Stimulated activated naive B cell treated with anti-CD40 and anti-IgM and Interleukin-4, amounts not matched to agents 10 μg/mL and 1 μg/mL and 100 μg/mL, for 72 hours (primary cell): Measurements from ENCODE around the gene THSD7A.

Experiments used
- ATAC-seq, 2 donors: fragments of 150-1000 bp; cut with Tn5 transposase; replicated peaks; 2 replicates each; pipeline ENCODE4 v1.10.0; 2021; ENCODE audit warnings: moderate library complexity in 1 of 2
- DNase-seq: peaks from one replicate; pipeline ENCODE4 v3.0.0; 2021
- H3K27ac Mint-ChIP-seq: one replicate; pipeline ENCODE4 v1.8.0; 2022; ENCODE audit warnings: mild to moderate bottlenecking, mixed read lengths
- H3K27me3 Mint-ChIP-seq, 2 donors: one replicate each; pipeline ENCODE4 v1.8.0; 2022; ENCODE audit warnings: mixed read lengths in 2 of 2
- H3K36me3 Mint-ChIP-seq, 2 donors: one replicate each; pipeline ENCODE4 v1.8.0; 2022; ENCODE audit warnings: mixed read lengths in 2 of 2, mild to moderate bottlenecking in 1 of 2
- H3K4me1 Mint-ChIP-seq, 2 donors: one replicate each; pipeline ENCODE4 v1.8.0; 2022; ENCODE audit warnings: mixed read lengths in 2 of 2, mild to moderate bottlenecking in 1 of 2
- H3K4me3 Mint-ChIP-seq, 2 donors: one replicate each; pipeline ENCODE4 v1.8.0; 2022; ENCODE audit warnings: mild to moderate bottlenecking in 2 of 2, mixed read lengths in 2 of 2, moderate library complexity in 1 of 2
- H3K9me3 Mint-ChIP-seq, 2 donors: one replicate each; pipeline ENCODE4 v1.8.0; 2022; ENCODE audit warnings: mixed read lengths in 2 of 2, mild to moderate bottlenecking in 1 of 2

Gene THSD7A

DNA sequence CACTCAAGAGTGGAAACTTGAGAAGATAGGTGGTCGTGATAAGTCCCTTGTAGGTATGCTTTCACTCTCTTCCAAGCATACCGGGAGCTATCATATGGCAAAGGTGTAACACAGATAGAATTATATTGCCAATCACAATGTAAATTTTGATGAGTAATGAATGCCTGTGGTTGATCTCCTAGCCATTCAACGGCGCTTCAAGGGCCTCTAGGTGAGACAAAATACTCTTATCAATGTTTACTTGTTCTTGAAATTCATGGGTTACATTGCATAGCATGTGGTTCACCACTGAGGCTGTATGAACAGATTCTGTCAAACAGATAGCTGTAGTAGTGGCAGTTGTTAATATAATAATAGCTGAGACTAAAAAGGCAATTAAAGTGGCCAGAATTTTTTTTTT lies 82.4 kb downstream of the THSD7A start:
- H3K27ac Mint-ChIP-seq: no peak overlapping the region
- H3K4me1 Mint-ChIP-seq: no peaks in the 10 kb centered on the region
- H3K36me3 Mint-ChIP-seq: no peaks in the 10 kb centered on the region
- H3K27me3 Mint-ChIP-seq: no peaks in the 10 kb centered on the region
- ATAC-seq (no peak), DNase-seq (no peak)
- H3K4me3 Mint-ChIP-seq: no peak overlapping the region
- H3K9me3 Mint-ChIP-seq: no peaks in the 10 kb centered on the region

DNA sequence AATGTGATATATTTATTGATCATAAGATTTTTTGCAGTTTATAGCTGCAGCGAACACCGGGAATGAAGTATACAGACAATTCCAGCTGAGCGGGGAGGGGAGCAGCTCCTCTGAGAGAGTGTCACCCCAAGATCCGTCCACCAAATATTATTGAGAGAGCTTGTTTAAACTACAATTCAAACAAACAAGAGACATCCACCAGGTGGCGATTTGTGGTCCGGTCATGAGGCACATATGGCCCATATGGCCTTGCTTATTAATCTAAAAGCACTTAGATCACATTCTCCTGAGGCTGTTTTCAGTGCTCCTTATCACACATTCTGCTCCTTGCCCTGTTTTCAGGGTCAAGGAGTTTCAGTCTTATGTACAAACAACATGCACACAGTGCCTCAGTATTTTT lies 83.1 kb downstream of the THSD7A start:
- Mint-ChIP-seq H3K4me1 (no peaks in the 10 kb centered on the region), H3K27me3 (no peaks in the 10 kb centered on the region), H3K36me3 (no peaks in the 10 kb centered on the region), H3K4me3 (no peak overlapping the region), H3K9me3 (no peaks in the 10 kb centered on the region), H3K27ac (no peak overlapping the region)
- DNase-seq (no peak), ATAC-seq (no peak)

DNA sequence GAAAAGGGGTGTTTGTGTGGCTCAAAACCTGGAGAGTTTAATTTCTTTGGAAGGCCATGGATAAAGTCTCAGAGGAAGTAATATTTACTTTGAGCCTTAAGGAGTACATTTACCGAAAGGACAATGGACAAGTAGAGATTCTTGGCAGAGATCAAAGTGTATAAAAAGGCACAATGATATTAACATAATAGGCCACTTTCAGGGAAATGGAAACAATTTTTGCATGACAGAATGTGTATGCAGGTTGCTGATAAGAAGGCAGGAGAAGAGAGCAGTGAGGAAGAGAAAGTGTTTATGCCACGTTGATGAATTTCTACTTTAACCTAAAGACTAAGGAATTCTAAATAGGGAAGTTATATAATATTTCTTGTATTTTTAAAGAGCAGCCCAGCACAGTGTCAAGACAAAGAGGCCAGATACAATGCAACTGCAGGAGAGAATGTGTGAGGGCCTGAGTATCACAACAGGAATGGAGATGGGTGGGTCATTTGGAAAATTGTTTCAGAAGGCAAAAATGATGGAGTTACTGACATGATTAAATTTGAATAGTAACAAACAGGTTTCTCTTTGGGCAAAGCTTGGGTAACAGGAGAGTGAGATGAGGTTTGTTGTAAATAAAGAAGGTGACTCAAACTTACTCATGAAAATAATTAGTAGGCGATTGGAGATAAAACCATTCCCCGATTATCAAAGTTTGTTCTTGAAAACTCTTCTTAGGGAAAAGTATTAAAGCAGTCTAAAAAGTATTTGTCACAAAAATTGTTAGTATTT lies 84.1 kb downstream of the THSD7A start:
- Mint-ChIP-seq H3K9me3 (no peaks in the 10 kb centered on the region), H3K4me1 (no peaks in the 10 kb centered on the region), H3K27me3 (no peaks in the 10 kb centered on the region), H3K4me3 (no peak overlapping the region), H3K36me3 (no peaks in the 10 kb centered on the region), H3K27ac (no peak overlapping the region)
- ATAC-seq (no peak), DNase-seq (no peak)

DNA sequence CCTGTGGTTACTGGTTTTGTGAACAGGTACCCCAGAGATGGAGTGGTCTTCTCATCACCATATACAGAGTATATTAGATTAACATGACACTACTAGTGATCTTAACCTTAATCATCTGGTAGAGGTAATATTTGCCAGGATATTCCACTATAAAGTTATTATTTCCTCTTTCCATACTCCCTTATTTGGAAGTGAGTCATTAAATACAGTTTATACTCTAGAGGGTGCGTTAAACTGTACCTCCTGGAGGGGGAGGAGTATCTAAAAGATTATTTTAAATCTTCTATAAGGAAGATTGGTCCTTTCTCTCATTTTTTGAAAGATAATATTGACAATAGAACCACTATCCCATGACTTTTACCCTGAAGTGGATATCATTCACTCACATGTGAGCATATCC lies 85.4 kb downstream of the THSD7A start:
- H3K4me3 Mint-ChIP-seq: no peak overlapping the region
- H3K27ac Mint-ChIP-seq: no peak overlapping the region
- DNase-seq (no peak), ATAC-seq (no peak)
- no peaks in the 10 kb centered on the region for H3K36me3 Mint-ChIP-seq
- no peaks in the 10 kb centered on the region for H3K9me3 Mint-ChIP-seq
- H3K27me3 Mint-ChIP-seq: no peaks in the 10 kb centered on the region
- no peaks in the 10 kb centered on the region for H3K4me1 Mint-ChIP-seq

DNA sequence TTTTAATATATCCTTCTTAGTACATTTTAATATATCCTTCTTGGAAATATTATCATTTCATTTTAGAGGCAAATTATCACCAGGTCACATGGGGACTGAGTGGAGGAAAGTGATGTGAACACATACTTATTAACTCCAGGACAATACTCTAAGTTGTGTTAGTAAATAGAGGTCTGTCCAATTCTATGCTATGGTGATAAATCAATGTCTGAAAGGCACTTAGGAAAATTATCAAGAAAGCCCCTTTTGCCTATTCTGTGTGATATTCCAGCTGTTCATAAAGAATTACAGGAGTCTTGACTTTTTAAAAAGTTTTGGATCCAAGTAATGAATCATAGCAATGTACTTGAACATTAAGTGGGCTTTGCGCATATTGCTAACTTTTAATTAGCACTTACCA lies 88.5 kb downstream of the THSD7A start:
- Mint-ChIP-seq H3K36me3 (no peaks in the 10 kb centered on the region), H3K4me3 (no peak overlapping the region), H3K27ac (no peak overlapping the region), H3K4me1 (no peaks in the 10 kb centered on the region), H3K27me3 (no peaks in the 10 kb centered on the region), H3K9me3 (no peaks in the 10 kb centered on the region)
- ATAC-seq: no peak
- no peak for DNase-seq

DNA sequence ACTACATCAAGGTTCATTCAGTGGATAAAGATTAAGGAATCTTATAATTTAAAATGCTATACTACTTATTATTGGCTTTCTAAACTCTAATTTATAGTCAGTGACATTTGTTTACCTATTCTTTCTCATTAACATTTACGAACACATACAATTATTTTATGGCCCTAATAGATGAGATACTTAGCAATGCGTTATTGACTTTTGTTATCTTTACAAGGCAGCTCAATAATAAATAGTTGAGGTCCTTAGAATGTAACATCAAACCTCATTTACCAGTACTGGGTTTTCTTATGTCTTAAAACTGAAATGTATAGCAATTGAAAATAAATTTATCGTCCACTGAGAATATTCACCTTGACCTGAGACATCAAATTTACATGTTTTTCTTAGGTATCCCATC lies 89.0 kb downstream of the THSD7A start:
- Mint-ChIP-seq H3K27ac (no peak overlapping the region), H3K36me3 (no peaks in the 10 kb centered on the region), H3K4me1 (no peaks in the 10 kb centered on the region), H3K27me3 (no peaks in the 10 kb centered on the region), H3K9me3 (no peaks in the 10 kb centered on the region), H3K4me3 (no peak overlapping the region)
- no peak for ATAC-seq
- DNase-seq: no peak

DNA sequence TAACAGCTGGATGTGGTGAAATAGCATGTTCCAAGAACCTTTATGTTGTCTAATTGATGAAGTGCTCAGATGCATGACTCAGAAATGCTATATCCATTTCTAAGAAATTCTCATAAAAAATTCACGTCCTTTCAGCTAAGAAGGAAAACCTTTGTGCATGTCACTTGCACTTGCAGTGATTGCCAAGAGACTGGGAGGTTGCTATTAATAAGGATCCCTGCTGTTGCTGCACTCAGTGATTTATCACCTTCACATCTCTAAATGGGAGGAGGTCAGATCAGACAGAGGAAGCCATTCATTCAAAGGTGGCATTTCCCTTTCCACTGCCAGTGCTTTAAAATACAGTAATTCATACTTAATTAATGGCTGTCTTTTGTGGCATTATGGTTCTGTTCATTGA lies 89.5 kb downstream of the THSD7A start:
- Mint-ChIP-seq H3K9me3 (no peaks in the 10 kb centered on the region), H3K27me3 (no peaks in the 10 kb centered on the region), H3K27ac (no peak overlapping the region)

DNA sequence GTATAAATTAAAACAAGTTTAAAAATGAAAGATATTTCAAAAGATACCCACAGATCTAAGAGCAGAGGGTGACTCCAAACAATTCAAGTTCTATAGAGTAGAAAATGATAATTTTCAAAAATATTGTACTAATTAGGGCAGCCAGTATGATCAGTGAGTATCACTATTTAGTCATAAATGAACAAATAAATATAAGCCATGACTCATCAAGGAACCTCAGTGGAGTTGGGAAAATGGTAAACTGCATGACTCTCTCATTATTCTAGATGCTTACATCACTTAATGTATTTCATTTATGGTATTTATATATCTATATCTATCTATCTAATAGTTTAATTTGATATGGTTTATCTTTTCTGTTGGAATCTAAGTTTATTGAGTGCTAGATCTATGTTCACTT lies 94.3 kb downstream of the THSD7A start:
- Mint-ChIP-seq H3K36me3 (no peaks in the 10 kb centered on the region), H3K4me3 (no peak overlapping the region), H3K27ac (no peak overlapping the region), H3K27me3 (no peaks in the 10 kb centered on the region), H3K4me1 (no peaks in the 10 kb centered on the region), H3K9me3 (peaks cover 1 to 5% of the 10 kb centered on the region in 2 donors)
- no peak for ATAC-seq
- no peak for DNase-seq

More for the DNA sequence above, 89.5 kb downstream of the THSD7A start:
- H3K4me1 Mint-ChIP-seq: no peaks in the 10 kb centered on the region
- DNase-seq (no peak), ATAC-seq (no peak)
- H3K4me3 Mint-ChIP-seq: no peak overlapping the region
- no peaks in the 10 kb centered on the region for H3K36me3 Mint-ChIP-seq

DNA sequence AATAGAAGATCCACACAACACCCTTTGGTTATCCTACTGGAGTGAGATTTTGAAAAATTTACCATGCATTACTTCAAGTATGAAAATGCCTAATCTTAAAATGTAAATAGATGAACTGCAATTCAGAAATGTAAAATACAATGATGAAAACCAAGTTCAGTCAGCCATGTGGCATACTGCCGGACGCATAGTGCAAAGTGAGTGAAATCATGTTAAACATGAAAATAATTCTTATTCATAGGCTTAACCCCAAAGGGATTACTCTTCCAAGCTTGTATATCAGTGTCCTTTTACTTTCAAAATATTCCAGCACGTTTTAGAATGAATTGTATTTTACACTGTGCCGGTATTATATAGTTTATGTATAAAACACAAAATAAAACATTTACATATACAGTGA lies 99.8 kb downstream of the THSD7A start:
- H3K27ac Mint-ChIP-seq: no peak overlapping the region
- H3K9me3 Mint-ChIP-seq: peaks cover 1 to 5% of the 10 kb centered on the region in 2 donors
- ATAC-seq (no peak), DNase-seq (no peak)
- no peak overlapping the region for H3K4me3 Mint-ChIP-seq
- H3K36me3 Mint-ChIP-seq: no peaks in the 10 kb centered on the region
- no peaks in the 10 kb centered on the region for H3K4me1 Mint-ChIP-seq
- H3K27me3 Mint-ChIP-seq: no peaks in the 10 kb centered on the region

DNA sequence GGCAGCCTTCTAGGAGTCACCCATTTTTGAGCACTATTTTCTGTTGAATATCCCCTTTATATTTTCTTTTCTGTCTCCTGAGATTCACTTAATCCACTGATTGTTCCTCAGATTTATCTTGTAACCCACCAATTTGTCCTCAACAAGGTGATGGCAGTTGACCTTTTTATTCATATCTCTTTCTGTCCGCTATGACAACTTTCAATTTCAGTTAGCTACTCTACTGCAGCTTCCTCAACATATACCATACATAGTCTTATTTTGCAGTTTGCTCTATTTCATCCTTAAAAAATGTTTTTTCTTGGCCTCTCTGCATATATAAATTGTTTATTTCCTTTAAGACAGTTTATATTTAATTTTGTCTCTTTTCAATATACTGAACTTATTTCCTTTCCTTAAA lies 101.3 kb downstream of the THSD7A start:
- H3K36me3 Mint-ChIP-seq: no peaks in the 10 kb centered on the region
- H3K4me1 Mint-ChIP-seq: no peaks in the 10 kb centered on the region
- H3K27ac Mint-ChIP-seq: no peak overlapping the region
- no peak for DNase-seq
- no peak for ATAC-seq
- H3K27me3 Mint-ChIP-seq: no peaks in the 10 kb centered on the region
- H3K4me3 Mint-ChIP-seq: no peak overlapping the region
- no peaks in the 10 kb centered on the region for H3K9me3 Mint-ChIP-seq

DNA sequence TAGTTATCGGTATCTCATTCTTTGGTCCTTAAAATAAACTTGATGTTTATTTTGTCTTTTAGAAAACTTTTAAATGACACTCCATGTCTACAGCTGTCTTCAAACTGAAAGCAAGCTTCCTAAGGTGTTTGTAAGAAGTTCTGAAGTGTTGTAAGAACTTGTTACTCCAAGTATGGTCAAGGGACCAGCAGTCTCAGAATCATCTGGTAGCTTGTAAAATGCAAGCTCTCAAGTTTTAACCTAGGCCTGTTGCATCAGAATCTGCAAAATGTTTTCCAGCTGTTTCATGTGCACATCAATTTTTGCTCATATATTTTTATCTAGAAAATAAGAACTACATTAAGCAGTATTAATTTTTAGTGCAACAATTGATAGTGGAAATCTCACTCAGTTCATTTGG lies 104.1 kb downstream of the THSD7A start:
- Mint-ChIP-seq H3K4me3 (no peak overlapping the region), H3K36me3 (no peaks in the 10 kb centered on the region), H3K4me1 (no peaks in the 10 kb centered on the region), H3K27ac (no peak overlapping the region), H3K27me3 (no peaks in the 10 kb centered on the region), H3K9me3 (no peaks in the 10 kb centered on the region)
- DNase-seq (no peak), ATAC-seq (no peak)

DNA sequence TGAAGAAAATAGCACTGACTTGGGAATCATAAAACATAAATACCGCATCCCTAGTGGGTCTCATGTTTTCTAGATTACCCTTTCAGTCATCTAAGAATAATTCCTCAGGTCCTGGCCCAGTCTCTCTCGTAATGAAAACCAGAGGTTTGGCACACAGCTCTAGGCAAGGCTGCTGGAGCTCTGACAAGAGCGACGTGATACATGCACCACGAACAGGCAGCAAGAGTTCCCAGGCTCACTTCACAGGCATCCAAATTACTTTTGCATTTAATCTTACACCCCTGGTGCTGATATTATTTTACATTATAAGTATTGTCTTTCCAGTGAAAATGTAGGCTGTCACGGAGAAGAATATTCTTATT lies 105.2 kb downstream of the THSD7A start:
- Mint-ChIP-seq H3K36me3 (no peaks in the 10 kb centered on the region), H3K27me3 (no peaks in the 10 kb centered on the region), H3K27ac (no peak overlapping the region), H3K9me3 (no peaks in the 10 kb centered on the region), H3K4me1 (no peaks in the 10 kb centered on the region), H3K4me3 (no peak overlapping the region)
- no peak for DNase-seq
- no peak for ATAC-seq

DNA sequence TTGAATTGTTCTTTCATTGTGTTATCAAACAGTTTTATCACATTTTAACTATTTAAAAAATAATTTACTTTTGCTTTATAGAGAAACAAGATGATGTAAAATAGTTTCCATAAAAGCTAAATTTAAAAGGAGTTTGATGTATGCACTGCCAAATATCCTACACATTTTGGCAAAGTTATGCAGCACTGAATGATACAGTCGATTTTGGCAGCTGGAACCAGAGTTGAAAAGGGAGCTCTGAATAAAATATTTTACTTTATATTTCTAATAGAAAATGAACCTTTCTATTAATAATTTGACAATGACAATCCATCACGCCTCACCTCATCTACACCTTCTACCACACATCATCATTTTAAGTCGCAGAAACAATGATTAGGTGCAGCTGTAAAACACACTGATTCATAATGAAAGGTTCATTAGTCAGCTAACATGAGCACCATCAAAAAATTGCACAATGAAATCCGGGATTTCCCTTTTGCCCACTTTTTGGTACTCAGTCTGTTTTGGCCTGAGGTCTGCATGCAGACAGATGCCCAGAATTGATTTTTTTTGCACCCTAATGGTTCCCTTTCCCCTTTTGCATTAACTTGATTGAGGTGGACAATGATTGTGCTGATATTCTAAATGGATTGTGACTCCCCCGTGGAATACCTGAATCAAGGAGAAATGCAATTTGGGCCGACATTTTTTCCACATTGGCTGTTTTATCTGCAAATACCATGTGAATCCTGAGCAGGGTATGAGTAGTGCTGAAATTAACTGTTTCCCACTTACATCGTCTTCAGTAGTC lies 105.8 kb downstream of the THSD7A start:
- DNase-seq: no peak
- Mint-ChIP-seq H3K4me3 (no peak overlapping the region), H3K27me3 (no peaks in the 10 kb centered on the region), H3K9me3 (no peaks in the 10 kb centered on the region), H3K4me1 (no peaks in the 10 kb centered on the region), H3K27ac (no peak overlapping the region), H3K36me3 (no peaks in the 10 kb centered on the region)
- ATAC-seq: no peak

DNA sequence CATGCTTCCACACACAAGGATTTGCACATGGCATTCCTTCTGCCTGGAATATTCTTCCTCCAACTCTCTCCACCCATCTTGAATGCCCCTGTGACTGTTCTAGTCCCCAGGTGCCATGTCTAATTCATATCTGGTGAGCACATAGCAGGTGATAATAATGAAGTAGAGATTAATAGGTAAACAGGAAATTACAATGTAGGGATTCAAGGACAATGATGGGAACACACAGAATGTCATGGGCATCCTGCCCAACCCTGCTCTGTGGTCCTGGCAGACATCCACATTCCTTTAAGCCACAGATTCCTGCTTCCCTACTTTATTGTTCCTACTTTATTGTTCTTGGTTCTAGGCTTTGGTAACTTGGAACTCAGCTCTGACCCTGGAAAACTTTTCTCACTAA lies 115.8 kb downstream of the THSD7A start:
- Mint-ChIP-seq H3K36me3 (no peaks in the 10 kb centered on the region), H3K9me3 (no peaks in the 10 kb centered on the region), H3K27me3 (peaks cover 0 to 9% of the 10 kb centered on the region in 2 donors), H3K4me1 (no peaks in the 10 kb centered on the region), H3K27ac (no peak overlapping the region), H3K4me3 (no peak overlapping the region)
- DNase-seq (no peak), ATAC-seq (no peak)

DNA sequence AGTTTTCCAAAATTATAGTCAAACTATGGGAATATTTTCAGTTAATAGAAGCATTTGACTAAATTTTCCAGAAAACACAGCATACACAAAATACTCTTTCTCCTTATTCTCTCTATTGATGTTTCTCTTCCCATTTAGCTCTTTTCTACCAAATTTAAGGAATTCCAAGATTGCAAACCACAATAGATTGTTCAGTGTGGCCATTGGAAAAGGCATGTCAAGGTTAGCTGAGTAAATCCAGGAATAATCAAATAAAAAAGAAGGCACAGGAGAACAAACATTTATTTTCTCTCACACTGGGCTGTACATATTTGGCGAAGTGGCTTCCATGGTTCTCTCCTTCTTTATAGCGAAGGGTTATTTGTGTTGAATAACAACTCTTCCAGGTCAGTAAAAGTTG lies 117.3 kb downstream of the THSD7A start:
- H3K4me1 Mint-ChIP-seq: no peaks in the 10 kb centered on the region
- ATAC-seq: no peak
- no peak overlapping the region for H3K4me3 Mint-ChIP-seq
- no peak for DNase-seq
- H3K9me3 Mint-ChIP-seq: no peaks in the 10 kb centered on the region
- no peaks in the 10 kb centered on the region for H3K36me3 Mint-ChIP-seq
- H3K27me3 Mint-ChIP-seq: peaks cover 0 to 9% of the 10 kb centered on the region in 2 donors
- H3K27ac Mint-ChIP-seq: no peak overlapping the region
